ENCODE data around the gene CRABP2.

GRCh38 chr1:156725683-156726280 is 20.4 kb upstream of the CRABP2 start:
- TF ChIP-seq POLR2AphosphoS5 (IDR thresholded peaks at IDR 0.05; ENCODE audit: low read depth, low read length), result peak; percentile 28; the same call in 1 of the 2 replicates
- TF ChIP-seq SIN3A (IDR thresholded peaks at IDR 0.05; ENCODE audit: borderline replicate concordance, insufficient read depth, low read length), result no peak
- TF ChIP-seq REST (IDR thresholded peaks at IDR 0.05; ENCODE audit: insufficient read depth in 1 of 2, low read depth in 2 of 2, low read length in 2 of 2), result no peak
- TF ChIP-seq TAF1 (IDR thresholded peaks at IDR 0.05; ENCODE audit: borderline replicate concordance, insufficient read depth, low read length), result peak; percentile 67; the same call in 1 of the 2 replicates
- TF ChIP-seq FOXP2 (optimal IDR thresholded peaks at IDR 0.05; ENCODE audit: borderline replicate concordance, extremely low read depth, extremely low read length, insufficient read depth), result no peak
